Epithelial cell of esophagus (primary cell): ENCODE measurements around the gene SLC12A2.

Source experiments
- DNase-seq: peaks from one replicate; pipeline ENCODE4 v3.0.0; 2010; ENCODE audit warnings: low read depth
- H3K4me3 ChIP-seq: 2 replicates; pipeline ENCODE4 v1.5.1; 2011; ENCODE audit warnings: mild to moderate bottlenecking, low read length, control low read depth
- CTCF ChIP-seq: IDR thresholded peaks from 2 replicates; pipeline ENCODE4 v1.5.1; 2011; ENCODE audit warnings: low read depth, mild to moderate bottlenecking, low read length, control low read depth, inconsistent platforms; ENCODE audit not compliant: insufficient read depth; ENCODE audit errors: missing control alignments

Gene SLC12A2

GRCh38 chr5:128083033-128083810 is at the start of gene SLC12A2:
TSS of gene SLC12A2 (plus strand) at chr5:128083766. CDS start at chr5:128083955, 189 bp downstream.
- no peak for TF ChIP-seq CTCF
- DNase-seq, result peak; percentile 98
- peak within 1 kb of the TSS; percentile 77 for H3K4me3 ChIP-seq

- DNase-seq, result no peak
- no peak for TF ChIP-seq CTCF
- no peak overlapping the region for H3K4me3 ChIP-seq
Observed at GRCh38 chr5:128035689-128036088, 47.9 kb upstream of the SLC12A2 start.

- peak; percentile 88 for DNase-seq
- H3K4me3 ChIP-seq, result no peak overlapping the region
- no peak for TF ChIP-seq CTCF
Observed at GRCh38 chr5:128036950-128037349, 46.6 kb upstream of the SLC12A2 start.

GRCh38 chr5:128038643-128039042 is 44.9 kb upstream of the SLC12A2 start:
- no peak overlapping the region for H3K4me3 ChIP-seq
- TF ChIP-seq CTCF, result no peak
- DNase-seq, result peak; percentile 63

GRCh38 chr5:128040927-128041326 is 42.6 kb upstream of the SLC12A2 start:
- no peak for TF ChIP-seq CTCF
- DNase-seq, result no peak
- H3K4me3 ChIP-seq, result no peak overlapping the region

GRCh38 chr5:128052780-128053179 is 30.8 kb upstream of the SLC12A2 start:
- H3K4me3 ChIP-seq, result no peak overlapping the region
- no peak for TF ChIP-seq CTCF
- DNase-seq, result no peak

GRCh38 chr5:128053291-128053954 is 30.1 kb upstream of the SLC12A2 start:
- no peak for TF ChIP-seq CTCF
- H3K4me3 ChIP-seq, result no peak overlapping the region
- no peak for DNase-seq
